Parathyroid adenoma (tissue), 2 donors: ENCODE measurements around the gene TNS2.
A peak's percentile ranks its signal among the peaks of the same experiment; 100 is the strongest.
"Not testable (repeated sequence)": the region's sequence is repeated elsewhere in the genome, so short reads cannot be mapped to it uniquely, and the experiment has no call there.

ENCODE experiments used
- H2AFZ ChIP-seq: fragments of 300-600 bp; sonication (generic); one replicate; pipeline ENCODE4 v1.7.0; 2017; ENCODE audit warnings: antibody characterized with exemption, mild to moderate bottlenecking
- H3K27ac ChIP-seq: fragments of 300-600 bp; sonication (generic); one replicate; pipeline ENCODE4 v1.7.0; 2017
- H3K27me3 ChIP-seq: fragments of 300-600 bp; sonication (generic); one replicate; pipeline ENCODE4 v1.7.0; 2017; ENCODE audit warnings: low read length; ENCODE audit not compliant: control insufficient read depth, insufficient read depth
- H3K36me3 ChIP-seq: fragments of 300-600 bp; sonication (generic); one replicate; pipeline ENCODE4 v1.7.0; 2017; ENCODE audit warnings: low read length; ENCODE audit not compliant: control insufficient read depth, insufficient read depth
- H3K4me1 ChIP-seq: fragments of 300-600 bp; sonication (generic); one replicate; pipeline ENCODE4 v1.7.0; 2017; ENCODE audit warnings: control low read depth
- H3K4me2 ChIP-seq: fragments of 300-600 bp; sonication (generic); one replicate; pipeline ENCODE4 v1.7.0; 2017; ENCODE audit warnings: low read length
- H3K4me3 ChIP-seq: fragments of 300-600 bp; sonication (generic); one replicate; pipeline ENCODE4 v1.7.0; 2017; ENCODE audit warnings: low read depth, low read length
- H3K79me2 ChIP-seq: fragments of 300-600 bp; sonication (generic); one replicate; pipeline ENCODE4 v1.7.0; 2017; ENCODE audit warnings: control low read depth
- H3K9ac ChIP-seq: fragments of 300-600 bp; sonication (generic); one replicate; pipeline ENCODE4 v1.7.0; 2017; ENCODE audit warnings: mild to moderate bottlenecking
- H3K9me3 ChIP-seq: fragments of 300-600 bp; sonication (generic); one replicate; pipeline ENCODE4 v1.7.0; 2017; ENCODE audit warnings: low read length; ENCODE audit not compliant: control insufficient read depth
- TF ChIP-seq, protein P1 (sequence below): fragments of 300-600 bp; sonication (generic); IDR thresholded peaks from one replicate; pipeline ENCODE4 v1.7.0; 2017; ENCODE audit warnings: antibody characterized with exemption, mild to moderate bottlenecking
- donor health status: primary hyperparathyroidism.

Gene TNS2

GRCh38 chr12:53011889-53012288 is 38.0 kb upstream of the TNS2 start:
- Histone ChIP-seq H3K27ac (no peak overlapping the region), H3K4me2 (peak overlapping the region; percentile 57), H3K4me3 (no peak overlapping the region), H3K9ac (no peak overlapping the region), H2AFZ (no peak overlapping the region), H3K4me1 (peaks cover 21% of the 10 kb centered on the region), H3K9me3 (no peaks in the 10 kb centered on the region), H3K79me2 (peaks cover 58% of the 10 kb centered on the region), H3K27me3 (no peaks in the 10 kb centered on the region), H3K36me3 (no peaks in the 10 kb centered on the region)
- TF ChIP-seq, protein P1, sequence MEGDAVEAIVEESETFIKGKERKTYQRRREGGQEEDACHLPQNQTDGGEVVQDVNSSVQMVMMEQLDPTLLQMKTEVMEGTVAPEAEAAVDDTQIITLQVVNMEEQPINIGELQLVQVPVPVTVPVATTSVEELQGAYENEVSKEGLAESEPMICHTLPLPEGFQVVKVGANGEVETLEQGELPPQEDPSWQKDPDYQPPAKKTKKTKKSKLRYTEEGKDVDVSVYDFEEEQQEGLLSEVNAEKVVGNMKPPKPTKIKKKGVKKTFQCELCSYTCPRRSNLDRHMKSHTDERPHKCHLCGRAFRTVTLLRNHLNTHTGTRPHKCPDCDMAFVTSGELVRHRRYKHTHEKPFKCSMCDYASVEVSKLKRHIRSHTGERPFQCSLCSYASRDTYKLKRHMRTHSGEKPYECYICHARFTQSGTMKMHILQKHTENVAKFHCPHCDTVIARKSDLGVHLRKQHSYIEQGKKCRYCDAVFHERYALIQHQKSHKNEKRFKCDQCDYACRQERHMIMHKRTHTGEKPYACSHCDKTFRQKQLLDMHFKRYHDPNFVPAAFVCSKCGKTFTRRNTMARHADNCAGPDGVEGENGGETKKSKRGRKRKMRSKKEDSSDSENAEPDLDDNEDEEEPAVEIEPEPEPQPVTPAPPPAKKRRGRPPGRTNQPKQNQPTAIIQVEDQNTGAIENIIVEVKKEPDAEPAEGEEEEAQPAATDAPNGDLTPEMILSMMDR, result no peak

DNA sequence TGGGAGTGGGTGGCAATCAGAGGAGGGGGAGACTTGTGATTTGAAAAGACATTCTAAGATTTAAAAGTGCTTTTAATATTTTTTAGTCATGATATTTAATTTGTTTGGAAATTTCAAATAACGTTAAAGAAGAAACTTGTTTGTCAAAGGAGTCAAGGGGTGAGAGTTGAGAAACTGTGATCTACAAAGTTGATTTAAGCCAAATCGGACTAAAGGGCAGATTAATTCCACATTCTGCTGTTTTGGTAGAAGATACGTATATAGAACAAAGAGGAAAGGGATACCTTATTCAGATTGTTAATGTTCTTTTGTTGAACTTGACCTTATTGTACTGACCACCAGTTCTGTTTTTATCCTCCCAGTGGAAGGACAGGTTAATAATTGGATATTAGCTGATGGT is 36.9 kb upstream of the TNS2 start:
- no peak overlapping the region for H3K4me2 ChIP-seq
- no peaks in the 10 kb centered on the region for H3K27me3 ChIP-seq
- peaks cover 21% of the 10 kb centered on the region for H3K4me1 ChIP-seq
- H2AFZ ChIP-seq, result no peak overlapping the region
- no peak overlapping the region for H3K4me3 ChIP-seq
- TF ChIP-seq, protein P1, result no peak
- no peaks in the 10 kb centered on the region for H3K36me3 ChIP-seq
- H3K9ac ChIP-seq, result no peak overlapping the region
- H3K27ac ChIP-seq, result no peak overlapping the region
- H3K79me2 ChIP-seq, result peaks cover 60% of the 10 kb centered on the region
- H3K9me3 ChIP-seq, result no peaks in the 10 kb centered on the region

DNA sequence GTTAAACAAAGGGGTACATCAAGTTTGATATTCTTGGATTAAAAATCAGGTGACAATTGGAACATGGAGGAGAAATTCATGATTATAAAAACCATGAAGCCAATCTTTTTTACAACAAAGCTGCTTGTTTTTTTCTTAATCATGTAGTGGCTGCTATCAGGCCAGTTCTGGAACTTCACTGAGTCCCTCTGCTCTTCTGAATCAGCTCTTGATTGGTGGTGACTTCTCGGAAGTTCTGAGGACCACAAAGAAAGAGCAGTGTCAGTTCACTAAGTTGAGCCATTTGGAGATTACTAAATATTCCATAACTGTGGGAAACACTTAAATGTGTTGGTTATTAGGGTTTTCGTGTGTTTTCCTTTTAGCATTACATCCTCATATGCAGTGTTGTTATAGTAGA is 35.2 kb upstream of the TNS2 start:
- no peak overlapping the region for H3K9ac ChIP-seq
- TF ChIP-seq, protein P1, result no peak
- H2AFZ ChIP-seq, result no peak overlapping the region
- H3K4me2 ChIP-seq, result no peak overlapping the region
- H3K79me2 ChIP-seq, result peaks cover 55% of the 10 kb centered on the region
- H3K27ac ChIP-seq, result no peak overlapping the region
- H3K36me3 ChIP-seq, result no peaks in the 10 kb centered on the region
- no peaks in the 10 kb centered on the region for H3K9me3 ChIP-seq
- H3K4me1 ChIP-seq, result peaks cover 20% of the 10 kb centered on the region
- H3K27me3 ChIP-seq, result no peaks in the 10 kb centered on the region
- no peak overlapping the region for H3K4me3 ChIP-seq

GRCh38 chr12:53025250-53025649 is 24.6 kb upstream of the TNS2 start:
- Histone ChIP-seq H3K27me3 (no peaks in the 10 kb centered on the region), H3K79me2 (peaks cover 6% of the 10 kb centered on the region), H3K4me3 (no peak overlapping the region), H2AFZ (no peak overlapping the region), H3K4me2 (no peak overlapping the region), H3K4me1 (no peaks in the 10 kb centered on the region), H3K9me3 (no peaks in the 10 kb centered on the region), H3K27ac (no peak overlapping the region), H3K36me3 (no peaks in the 10 kb centered on the region), H3K9ac (no peak overlapping the region)
- TF ChIP-seq, protein P1, result no peak

- H2AFZ ChIP-seq, result not testable (repeated sequence)
Measured at GRCh38 chr12:53027014-53027413, 22.9 kb upstream of the TNS2 start.

More at GRCh38 chr12:53027014-53027413, 22.9 kb upstream of the TNS2 start:
- not testable (repeated sequence) for H3K79me2 ChIP-seq, H3K4me2 ChIP-seq, H3K9me3 ChIP-seq, H3K36me3 ChIP-seq, H3K9ac ChIP-seq, H3K4me3 ChIP-seq, H3K27ac ChIP-seq, H3K27me3 ChIP-seq, H3K4me1 ChIP-seq
